Ramos (cell line): ENCODE data around the gene APP.
"Not testable (repeated sequence)": the region's sequence is repeated elsewhere in the genome, so short reads cannot be mapped to it uniquely, and the experiment has no call there.

Experiments used
- in situ Hi-C: fragments of 300-500 bp; cut with MboI; formaldehyde crosslinking; loops from one replicate; pipeline ENCODE4 v1.14.3; 2022; ENCODE audit warnings: low sequenced_read_pairs; ENCODE audit not compliant: unreplicated experiment

APP gene

DNA sequence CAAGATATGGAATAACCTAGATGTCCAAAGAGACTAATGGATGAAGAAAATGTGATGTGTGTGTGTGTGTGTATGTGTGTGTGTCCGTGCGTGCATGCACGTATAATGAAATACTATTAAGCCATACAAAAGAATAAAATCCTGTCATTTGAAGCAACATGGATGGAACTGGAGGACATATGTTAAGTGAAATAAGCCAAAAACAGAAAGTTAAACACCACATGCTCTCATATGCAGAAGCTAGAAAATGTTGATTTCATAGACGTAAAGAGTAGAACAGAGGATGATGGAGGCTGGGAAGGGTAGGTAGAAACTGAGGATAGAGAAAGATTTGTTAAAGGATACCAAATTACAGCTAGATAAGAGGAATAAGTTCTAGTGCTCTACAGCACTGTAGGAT is 133.7 kb downstream of the APP start:
- in situ Hi-C loops: no loop called here

DNA sequence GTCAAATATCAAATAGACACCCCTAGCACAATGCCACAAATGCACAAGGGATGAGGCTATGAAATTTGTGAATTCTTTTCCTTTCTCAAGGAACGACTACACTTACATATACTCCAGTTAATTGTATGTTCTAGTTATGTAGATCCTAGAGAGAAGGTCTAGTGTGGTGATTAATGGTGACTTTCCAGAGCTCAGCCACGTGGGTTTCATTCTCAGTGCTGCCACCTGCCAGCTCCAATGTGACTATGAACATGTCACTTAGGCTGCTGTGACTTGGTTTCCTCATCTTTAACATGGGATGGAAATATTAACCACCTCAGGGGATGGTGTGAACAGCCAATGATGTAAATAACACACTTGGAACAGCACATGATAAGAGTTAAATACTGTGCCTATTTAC is 138.3 kb downstream of the APP start:
- in situ Hi-C loops: no loop called here

DNA sequence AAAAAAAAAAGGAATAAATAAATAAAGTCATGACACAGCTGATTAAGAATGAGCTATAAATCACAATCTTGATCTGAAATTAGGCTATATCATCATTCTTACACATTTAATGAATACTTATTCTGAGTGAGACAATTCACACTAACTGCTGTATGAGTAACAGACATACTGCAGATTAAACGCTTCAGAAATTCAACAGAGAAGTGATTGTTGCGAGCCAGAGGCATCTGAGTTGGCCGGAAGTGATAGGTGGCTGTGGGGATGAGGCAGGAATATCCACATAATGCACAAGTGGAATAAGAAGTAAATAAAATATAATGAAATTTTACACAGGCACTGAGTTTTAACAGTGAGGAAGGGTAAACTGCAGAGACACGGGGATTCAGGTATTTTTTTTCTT is 142.4 kb downstream of the APP start:
- in situ Hi-C loops: no loop called here

DNA sequence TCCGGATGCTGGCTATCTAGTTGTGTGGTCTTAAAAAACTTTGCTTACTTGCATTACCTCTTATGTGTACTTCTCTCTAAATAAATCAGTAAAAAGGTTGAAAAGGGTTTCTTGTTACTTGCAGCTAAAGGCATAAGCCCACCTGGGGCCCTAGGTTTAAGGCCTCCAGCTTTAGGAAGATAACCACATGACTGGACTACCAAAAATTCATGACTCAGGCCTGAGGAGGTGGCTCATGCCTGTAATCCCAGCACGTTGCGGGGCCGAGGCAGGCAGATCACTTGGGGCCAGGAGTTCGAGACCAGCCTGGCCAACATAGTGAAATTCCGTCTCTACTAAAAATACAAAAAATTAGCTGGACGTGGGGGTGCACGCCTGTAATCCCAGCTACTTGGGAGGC is 142.9 kb downstream of the APP start:
- in situ Hi-C loops: no loop called here

DNA sequence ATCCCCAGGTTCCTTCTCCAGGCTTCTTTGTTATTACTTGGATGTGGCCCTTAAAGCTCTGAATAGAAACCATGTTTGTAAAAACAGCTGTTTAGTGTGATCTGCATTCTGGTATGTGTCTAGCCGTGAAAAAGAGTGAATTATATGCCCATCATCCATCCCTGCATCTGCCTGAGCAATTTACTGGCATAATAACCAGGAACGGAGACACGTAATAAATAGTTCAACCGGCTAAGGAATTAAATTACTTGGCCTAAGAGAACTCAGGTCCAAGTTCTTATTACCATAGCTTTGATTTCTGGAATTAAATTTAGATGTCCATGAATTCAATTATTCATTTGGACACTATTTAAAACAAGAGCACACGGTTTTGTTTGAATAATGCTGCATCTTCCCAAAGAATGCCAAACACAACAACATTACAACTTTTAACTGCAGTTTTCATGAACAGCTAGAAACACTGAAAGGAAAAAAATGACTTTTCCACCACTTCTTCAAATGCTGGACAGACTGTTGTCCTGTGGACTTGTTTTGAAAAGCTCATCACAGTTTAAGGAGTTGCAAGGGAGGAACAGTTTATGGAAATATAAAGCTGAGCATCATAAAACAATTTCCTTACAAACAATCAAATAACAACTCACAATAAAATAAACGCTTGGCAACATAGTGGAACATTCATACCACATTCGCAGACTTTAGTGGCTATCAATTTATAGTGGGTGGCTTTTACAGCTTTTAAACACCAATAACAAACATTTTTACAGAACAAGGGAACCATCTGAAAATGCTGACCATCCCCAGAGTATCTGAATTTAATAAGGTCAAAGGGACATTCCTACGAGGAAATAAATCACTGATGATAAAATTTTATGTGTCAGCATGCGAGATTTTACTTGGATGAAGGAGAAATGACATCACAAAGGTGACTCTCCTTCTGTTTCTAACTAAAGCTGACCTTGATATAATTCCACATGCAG is 144.7 kb downstream of the APP start:
- in situ Hi-C loops: no loop called here

DNA sequence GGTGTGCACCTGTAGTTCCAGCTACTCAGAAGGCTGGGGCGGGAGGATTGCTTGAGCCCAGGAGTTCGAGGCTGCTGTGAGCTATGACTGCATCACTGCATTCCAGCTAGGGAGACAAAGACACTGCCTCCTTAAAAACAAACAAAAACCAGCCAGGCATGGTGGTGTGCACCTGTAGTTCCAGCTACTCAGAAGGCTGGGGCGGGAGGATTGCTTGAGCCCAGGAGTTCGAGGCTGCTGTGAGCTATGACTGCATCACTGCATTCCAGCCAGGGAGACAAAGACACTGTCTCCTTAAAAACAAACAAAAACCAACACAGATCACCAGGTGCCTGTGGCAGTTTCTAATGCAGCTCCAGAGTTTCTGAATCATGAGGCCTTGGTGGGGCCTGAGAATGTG is 147.2 kb downstream of the APP start:
- in situ Hi-C loops: not testable (repeated sequence)

DNA sequence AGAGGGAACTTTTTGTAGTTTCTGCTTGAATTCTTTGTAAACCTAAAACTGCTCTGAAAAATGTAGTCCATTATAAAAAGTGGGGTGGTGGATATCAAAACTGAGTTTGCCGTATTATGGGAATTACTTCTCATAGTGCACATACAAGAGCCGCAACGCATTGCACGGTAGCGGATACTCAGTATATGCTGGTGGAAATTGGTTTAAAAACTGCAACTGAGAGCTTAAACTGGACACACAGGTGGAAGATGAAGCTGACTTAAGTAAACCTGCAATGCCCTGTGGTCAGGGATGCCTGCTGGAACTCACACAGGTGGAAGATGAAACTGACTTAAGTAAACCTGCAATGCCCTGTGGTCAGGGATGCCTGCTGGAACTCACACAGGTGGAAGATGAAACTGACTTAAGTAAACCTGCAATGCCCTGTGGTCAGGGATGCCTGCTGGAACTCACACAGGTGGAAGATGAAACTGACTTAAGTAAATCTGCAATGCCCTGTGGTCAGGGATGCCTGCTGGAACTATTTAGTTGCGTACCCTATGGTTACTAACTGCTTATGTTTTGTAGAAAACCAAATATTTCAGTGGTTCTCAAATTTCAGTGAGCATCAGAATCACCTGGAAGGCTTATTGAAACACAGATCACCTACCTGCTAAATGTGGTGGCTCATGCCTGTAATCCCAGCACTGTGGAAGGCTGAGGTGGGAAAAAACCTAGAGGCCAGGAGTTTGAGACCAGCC is 147.8 kb downstream of the APP start:
- in situ Hi-C loops: not testable (repeated sequence)

DNA sequence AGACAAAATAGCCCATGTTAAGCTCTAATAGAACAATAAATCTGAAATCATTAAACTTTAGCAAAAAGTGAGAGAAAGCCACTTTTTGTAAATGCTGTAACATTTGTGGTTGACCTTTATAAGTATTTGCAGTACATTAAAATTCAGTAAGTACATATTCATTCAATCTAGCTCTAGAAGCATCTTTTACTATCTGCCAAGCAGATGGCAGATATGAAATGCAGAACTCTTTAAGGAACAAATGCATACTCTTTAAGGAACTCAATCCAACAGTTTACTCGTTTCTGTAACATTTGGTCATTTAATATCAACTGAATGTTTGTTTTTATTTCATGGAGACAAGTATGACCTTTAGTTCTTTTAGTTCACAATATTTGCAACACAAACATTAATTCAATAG is 150.1 kb downstream of the APP start:
- in situ Hi-C loops: no loop called here

DNA sequence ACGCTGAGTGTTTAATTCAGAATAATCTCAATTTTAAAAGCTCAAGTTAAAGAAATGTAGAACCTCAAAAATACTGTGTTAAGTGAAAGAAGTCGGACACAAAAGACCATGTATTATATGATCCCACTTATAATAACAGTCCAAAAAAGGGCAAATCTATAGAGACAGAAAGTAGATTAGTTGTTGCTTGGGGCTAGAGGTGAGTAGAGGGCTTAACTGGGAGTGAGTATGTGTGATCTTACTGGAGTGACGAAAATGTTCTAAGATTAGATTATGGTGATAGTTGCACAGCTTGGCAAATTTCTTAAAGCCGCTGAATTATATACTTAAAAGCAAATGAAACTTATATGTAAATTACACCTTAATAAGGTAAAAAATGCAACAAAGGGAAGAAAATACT is 150.5 kb downstream of the APP start:
- in situ Hi-C loops: no loop called here

DNA sequence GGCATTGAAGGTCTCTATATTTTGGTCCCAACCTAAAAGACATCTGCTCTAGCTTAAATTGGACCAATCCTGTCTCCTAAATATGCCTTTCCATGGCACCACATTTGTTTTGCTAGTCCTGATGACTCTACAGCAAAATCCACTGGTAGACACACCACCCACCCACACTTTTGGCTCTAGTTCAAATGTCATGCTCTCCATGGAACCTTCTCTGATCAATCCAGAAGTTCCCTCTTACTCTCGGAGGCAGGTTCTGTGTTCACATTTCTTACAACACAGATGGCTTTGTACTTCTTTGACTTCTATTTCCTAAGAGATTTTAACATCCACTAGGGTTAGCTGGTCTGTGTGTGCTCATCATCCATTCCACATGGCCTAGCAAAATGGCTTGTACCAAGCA is 151.3 kb downstream of the APP start:
- in situ Hi-C loops: no loop called here

DNA sequence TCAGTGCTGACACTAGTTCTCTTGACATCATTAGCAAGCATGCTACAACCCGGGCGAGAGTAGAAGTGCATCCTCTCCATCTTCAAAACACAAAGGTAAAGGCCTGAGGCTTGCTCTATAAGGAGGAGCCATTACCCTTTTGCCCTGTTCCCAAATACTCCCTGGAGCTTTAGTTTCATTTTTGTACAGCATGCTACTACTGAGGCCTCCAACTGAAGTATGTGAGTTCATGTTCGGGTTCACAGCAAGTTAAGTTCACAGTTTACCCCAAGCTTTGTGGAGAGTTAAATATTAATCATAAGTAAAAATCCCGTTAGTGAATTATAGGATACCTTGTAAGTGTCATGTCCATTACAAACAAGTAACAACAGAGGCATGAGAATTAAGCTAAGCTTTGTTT is 156.6 kb downstream of the APP start:
- in situ Hi-C loops: no loop called here

DNA sequence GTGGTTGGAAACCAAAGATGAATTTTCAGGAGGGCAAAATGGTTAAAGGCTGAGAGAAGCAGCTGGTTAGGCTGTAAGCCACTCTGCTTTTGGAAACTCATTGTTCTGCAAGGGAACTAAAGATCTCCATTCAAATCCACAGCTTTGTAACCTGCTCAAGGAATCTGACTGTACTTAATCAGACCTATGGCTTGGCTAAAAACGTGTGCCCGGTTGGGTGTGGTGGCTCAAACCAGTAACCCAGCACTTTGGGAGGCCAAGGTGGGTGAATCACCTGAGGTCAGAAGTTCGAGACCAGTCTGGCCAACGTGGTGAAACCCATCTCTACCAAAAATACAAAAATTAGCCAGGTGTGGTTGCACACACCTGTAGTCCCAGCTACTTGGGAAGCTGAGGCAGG is 158.1 kb downstream of the APP start:
- in situ Hi-C loops: not testable (repeated sequence)

DNA sequence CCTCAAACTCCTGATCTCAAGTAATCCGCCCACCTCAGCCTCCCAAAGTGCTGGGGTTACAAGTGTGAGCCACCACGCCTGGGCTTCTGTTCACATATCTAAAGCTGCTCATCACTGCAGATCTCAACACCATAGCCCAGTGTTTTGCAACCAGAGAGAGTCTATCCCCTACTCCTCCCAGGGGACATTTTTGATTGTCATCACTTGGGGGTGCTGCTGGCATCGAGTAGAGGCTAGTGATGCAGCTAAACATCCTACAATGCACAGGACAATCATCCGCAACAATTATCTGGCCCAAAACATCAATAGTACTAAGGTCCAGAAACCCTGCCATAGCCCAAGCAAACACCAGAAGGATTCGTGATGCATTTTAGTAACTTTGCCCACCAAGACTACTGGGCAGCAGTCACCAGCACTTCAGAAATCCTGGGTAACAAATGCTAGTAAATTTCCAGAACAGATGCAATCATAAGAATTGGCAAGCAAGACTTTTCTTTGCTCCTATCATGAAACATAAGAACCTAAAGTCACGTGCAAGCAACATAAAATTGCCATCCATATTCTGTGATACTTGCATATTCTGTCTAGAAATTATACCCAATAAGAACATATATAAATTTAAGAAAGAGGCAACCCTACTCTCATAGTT is 159.2 kb downstream of the APP start:
- in situ Hi-C loops: no loop called here

DNA sequence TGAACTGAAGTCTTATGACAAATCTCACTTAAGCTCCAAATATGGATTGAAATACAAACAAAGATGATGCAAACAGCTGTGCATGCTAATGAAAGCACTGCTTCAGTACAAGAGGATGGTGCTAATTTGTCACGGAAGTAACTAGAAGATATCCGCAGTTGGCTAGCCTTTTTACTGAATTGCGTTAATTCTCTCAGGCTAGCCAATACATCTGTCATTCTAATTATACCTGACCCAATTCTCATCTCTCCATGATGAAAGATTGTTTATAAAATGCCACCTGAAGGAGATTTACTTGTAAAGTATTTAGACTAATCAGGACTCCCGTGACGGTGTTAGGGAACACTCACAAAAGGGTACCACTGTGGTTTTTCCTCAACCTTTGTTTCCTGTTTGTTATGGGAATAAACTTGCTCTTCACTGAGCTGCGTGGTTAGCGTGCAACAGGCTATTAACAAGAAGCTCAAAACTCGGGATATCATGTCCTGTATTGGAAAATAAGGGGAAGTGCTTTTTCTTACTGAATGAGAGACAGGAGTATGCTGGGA is 162.5 kb downstream of the APP start:
- in situ Hi-C loops: no loop called here

DNA sequence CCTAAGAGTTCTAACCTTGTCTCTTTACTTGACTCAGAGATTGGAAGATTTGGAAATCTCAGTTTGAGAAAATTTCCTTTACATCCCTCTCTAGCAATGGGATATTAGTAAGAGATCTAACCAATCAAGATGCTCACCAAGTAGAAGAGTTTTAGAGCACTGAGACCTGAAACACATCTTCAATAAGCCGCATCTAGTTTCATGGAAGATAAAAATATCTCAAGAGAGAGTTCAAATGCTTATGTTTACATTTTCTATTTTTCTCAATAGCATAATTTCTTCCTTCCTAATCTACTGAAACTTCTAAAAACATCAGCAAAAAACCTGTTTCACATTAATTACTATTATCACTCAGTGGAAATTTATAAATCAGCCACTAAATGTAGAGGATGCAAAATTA is 165.1 kb downstream of the APP start:
- in situ Hi-C loops: no loop called here

DNA sequence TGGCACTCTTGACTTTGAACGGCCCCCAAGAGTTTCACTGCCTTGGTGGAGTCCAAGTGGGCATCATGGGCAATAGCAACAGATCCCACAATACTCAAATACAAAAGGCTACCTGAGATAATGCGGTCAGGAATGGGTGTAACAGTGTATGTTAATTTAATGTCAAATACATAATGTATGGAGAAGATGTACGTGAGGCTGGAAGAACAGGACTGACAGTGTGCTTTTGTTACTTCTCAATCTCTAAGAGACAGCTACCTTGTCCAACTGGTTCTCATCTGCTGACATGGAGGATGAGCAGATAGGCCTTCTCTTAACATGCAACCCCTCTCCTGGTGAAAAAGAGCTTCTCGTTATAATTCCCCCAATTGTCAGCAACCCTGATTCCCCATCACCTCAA is 167.2 kb downstream of the APP start:
- in situ Hi-C loops: no loop called here

DNA sequence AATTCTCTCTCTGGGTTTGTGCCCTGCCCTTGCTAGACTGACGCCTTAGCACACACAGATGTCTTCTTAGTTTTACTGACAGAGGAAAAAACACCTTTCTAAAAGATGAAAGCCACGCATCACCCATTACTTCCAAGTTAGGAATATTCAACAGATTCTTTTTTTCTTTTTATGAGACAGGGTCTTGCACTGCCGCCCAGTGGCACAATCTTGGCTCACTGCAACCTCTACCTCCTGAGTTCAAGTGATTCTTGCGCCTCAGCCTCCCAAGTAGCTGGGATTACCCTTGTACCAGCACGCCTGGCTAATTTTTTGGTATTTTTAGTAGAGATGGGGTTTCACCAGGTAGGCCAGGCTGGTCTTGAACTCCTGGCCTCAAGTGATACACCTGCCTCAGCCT is 169.2 kb downstream of the APP start:
- in situ Hi-C loops: no loop called here

DNA sequence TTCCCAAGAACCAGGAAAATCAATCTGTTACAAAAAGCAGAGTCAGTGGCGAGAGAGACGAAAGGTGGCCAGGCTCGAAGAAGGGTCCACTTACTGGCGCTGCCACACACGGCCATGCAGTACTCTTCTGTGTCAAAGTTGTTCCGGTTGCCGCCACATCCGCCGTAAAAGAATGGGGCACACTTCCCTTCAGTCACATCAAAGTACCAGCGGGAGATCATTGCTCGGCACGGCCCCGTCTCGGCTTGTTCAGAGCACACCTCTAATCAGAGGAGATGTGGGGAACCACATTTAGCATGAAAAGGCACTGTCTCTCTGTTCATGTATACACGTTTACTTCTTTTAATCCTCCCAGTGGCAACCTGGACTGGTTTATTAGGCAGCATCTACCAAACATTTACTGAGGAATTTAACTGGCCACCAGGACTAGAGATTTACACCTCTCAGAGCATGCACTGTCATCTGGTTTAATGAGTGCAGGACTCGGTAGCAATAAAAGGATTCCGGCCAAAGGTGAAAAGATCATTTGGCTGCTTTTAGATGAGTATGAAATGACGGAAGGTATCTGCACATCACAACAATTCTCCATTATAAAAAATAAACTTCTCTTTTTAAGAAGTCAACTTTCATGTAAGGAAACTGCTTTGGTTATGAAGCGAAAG is 170.5 kb downstream of the APP start:
- in situ Hi-C loops: no loop called here

DNA sequence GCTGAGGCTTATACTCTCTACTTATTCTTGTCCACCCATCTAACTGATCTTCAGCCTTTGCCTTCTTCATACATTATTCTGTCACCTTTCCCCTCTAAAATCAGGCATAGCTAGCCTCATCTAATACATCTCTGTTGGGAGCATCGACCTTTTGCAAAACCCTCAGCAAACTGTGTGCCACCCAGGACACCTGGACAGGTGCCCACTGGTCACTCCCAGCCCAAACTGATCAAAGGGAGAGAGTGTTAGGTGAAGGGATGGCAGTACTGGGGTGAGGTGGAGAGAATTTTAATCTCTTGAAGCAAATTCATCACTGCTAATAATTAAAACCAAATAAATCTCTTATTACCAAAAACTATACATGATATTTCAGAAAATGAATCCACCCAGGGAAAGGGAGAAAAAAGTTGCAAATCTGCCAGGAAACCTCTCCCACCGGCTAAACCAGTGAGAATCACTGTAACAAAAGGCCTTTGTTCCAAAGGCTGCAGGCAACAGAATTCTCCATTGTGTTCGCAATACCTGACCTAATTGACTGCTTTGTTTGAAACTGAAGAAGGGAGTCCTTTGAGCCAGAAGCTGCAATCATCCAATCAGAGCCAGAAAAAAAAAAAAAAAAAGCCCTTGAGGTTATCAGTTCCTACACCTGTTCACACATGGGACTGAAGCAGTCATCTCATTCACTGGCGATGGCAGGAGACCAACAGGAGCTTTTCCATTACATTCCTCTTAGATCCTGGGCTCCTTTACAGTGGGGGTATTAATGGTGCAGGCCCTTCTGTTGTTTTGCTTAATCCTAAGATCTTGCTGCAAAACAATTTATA is 172.6 kb downstream of the APP start:
- in situ Hi-C loops: no loop called here
